HepG2 (cell line): ENCODE measurements around the gene PLCG2. TPM values are rescaled to one million over a fixed set of nuclear protein-coding genes. Genes with fewer than 3 reads are reported as not detected.

Source experiments
- JUN ChIP-seq: sonication (generic); formaldehyde crosslinking; IDR thresholded peaks from 2 replicates; pipeline ENCODE4 v1.4.0; 2020; ENCODE audit warnings: mild to moderate bottlenecking, missing genetic modification reagents
- JUND ChIP-seq: sonication (generic); formaldehyde crosslinking; IDR thresholded peaks from 2 replicates; pipeline ENCODE4 v1.8.0; 2022; ENCODE audit warnings: mild to moderate bottlenecking, missing genetic modification reagents
- MIER2 ChIP-seq: IDR thresholded peaks from 2 replicates; pipeline ENCODE4 v1.6.1; 2016; ENCODE audit warnings: missing biosample characterization, missing genetic modification reagents
- NFIC ChIP-seq: IDR thresholded peaks from 2 replicates; pipeline ENCODE4 v1.6.1; 2012; ENCODE audit warnings: mild to moderate bottlenecking, low read length, inconsistent platforms
- NR2F6 ChIP-seq, 2 experiments: IDR thresholded peaks; 2 replicates each; pipeline ENCODE4 v1.6.1; 2016; ENCODE audit warnings: antibody characterized with exemption in 1 of 2, mild to moderate bottlenecking in 1 of 2
- PRPF4 ChIP-seq: fragments of 200-400 bp; formaldehyde crosslinking; IDR thresholded peaks from 2 replicates; pipeline ENCODE4 v1.6.1; 2016; ENCODE audit warnings: low read length, low read depth; ENCODE audit not compliant: poor library complexity, severe bottlenecking
- RORA ChIP-seq: sonication (generic); formaldehyde crosslinking; IDR thresholded peaks from 2 replicates; pipeline ENCODE4 v1.5.0; 2020; ENCODE audit warnings: mild to moderate bottlenecking, missing genetic modification reagents, moderate library complexity
- SOX5 ChIP-seq: IDR thresholded peaks from 2 replicates; pipeline ENCODE4 v1.6.1; 2016; ENCODE audit warnings: borderline replicate concordance
- SYNCRIP ChIP-seq: fragments of 200-400 bp; formaldehyde crosslinking; IDR thresholded peaks from 2 replicates; pipeline ENCODE4 v1.6.1; 2018; ENCODE audit warnings: mild to moderate bottlenecking, low read depth, low read length; ENCODE audit not compliant: insufficient read depth
- TGIF2 ChIP-seq: IDR thresholded peaks from 2 replicates; pipeline ENCODE4 v1.6.1; 2016; ENCODE audit warnings: control low read depth, missing compliant biosample characterization
- ZKSCAN8 ChIP-seq: IDR thresholded peaks from 2 replicates; pipeline ENCODE4 v1.6.1; 2016; ENCODE audit warnings: borderline replicate concordance, missing genetic modification reagents, missing compliant biosample characterization
- ZNF33B ChIP-seq: sonication (generic); formaldehyde crosslinking; IDR thresholded peaks from 2 replicates; pipeline ENCODE4 v1.5.1; 2020; ENCODE audit warnings: mild to moderate bottlenecking, missing genetic modification reagents
- ZNF574 ChIP-seq: sonication (generic); formaldehyde crosslinking; IDR thresholded peaks from 2 replicates; pipeline ENCODE4 v1.4.0; 2020; ENCODE audit warnings: missing genetic modification reagents
- polyA plus RNA-seq, 8 experiments: library from polyadenylated mRNA; depleted of rRNA in 3 of 8; stranded (reverse) in 7 of 8; unstranded in 1 of 8; fragments of >200 nt; fragmentation: Illumina TruSeq in 4 of 8; extraction: Trizol in 4 of 8; gene quantifications; 2 replicates each; pipeline versions ENCODE4 v1.2.1 to v1.2.3, GENCODE V29; 2011 to 2016; ENCODE audit warnings: low read depth in 4 of 8, missing spikeins in 1 of 8, mixed read lengths in 1 of 8; ENCODE audit not compliant: insufficient read depth in 1 of 8
- total RNA-seq, 5 experiments: library from RNA; depleted of rRNA; stranded (reverse); fragments of >200 nt; fragmentation: Illumina TruSeq; extraction: Trizol; gene quantifications; 2 replicates each; pipeline ENCODE4 v1.2.3, GENCODE V29; 2016; ENCODE audit warnings: low read depth in 1 of 5
- TF ChIP-seq, protein P1 (sequence below): sonication (generic); formaldehyde crosslinking; conservative IDR thresholded peaks from 2 replicates; pipeline ENCODE4 v1.4.0; 2020; ENCODE audit warnings: missing genetic modification reagents
- TF ChIP-seq, protein P2 (sequence below): sonication (generic); formaldehyde crosslinking; IDR thresholded peaks from 2 replicates; pipeline ENCODE4 v1.4.0; 2020; ENCODE audit warnings: mild to moderate bottlenecking, missing genetic modification reagents
- TF ChIP-seq, protein P3 (sequence below): sonication (generic); formaldehyde crosslinking; IDR thresholded peaks from 2 replicates; pipeline ENCODE4 v1.4.0; 2020; ENCODE audit warnings: missing genetic modification reagents
- TF ChIP-seq, protein P4 (sequence below): sonication (generic); formaldehyde crosslinking; IDR thresholded peaks from 2 replicates; pipeline ENCODE4 v1.4.0; 2020; ENCODE audit warnings: mild to moderate bottlenecking, missing genetic modification reagents
- TF ChIP-seq, protein P5 (sequence below): sonication (generic); formaldehyde crosslinking; IDR thresholded peaks from 2 replicates; pipeline ENCODE4 v1.4.0; 2020; ENCODE audit warnings: missing genetic modification reagents

The PLCG2 gene
- total and polyA plus RNA-seq, 2 of the 13 experiments (the other 11 are each of a cell fraction or from before 2014, with no cell fraction given): 0.13 to 0.18 TPM

GRCh38 chr16:81767987-81768592 lies 11.0 kb upstream of the PLCG2 start (continued):
- peak; percentile 71; the same call in 1 of the 2 replicates for TF ChIP-seq ZKSCAN8 (CRISPR knock-in tag)
- TF ChIP-seq TGIF2: no peak
- TF ChIP-seq ZNF574 (CRISPR knock-in tag): no peak; the same call in 1 of the 2 replicates
- TF ChIP-seq, protein P1, sequence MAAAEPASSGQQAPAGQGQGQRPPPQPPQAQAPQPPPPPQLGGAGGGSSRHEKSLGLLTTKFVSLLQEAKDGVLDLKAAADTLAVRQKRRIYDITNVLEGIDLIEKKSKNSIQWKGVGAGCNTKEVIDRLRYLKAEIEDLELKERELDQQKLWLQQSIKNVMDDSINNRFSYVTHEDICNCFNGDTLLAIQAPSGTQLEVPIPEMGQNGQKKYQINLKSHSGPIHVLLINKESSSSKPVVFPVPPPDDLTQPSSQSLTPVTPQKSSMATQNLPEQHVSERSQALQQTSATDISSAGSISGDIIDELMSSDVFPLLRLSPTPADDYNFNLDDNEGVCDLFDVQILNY (CRISPR knock-in tag): no peak
- TF ChIP-seq, protein P2, sequence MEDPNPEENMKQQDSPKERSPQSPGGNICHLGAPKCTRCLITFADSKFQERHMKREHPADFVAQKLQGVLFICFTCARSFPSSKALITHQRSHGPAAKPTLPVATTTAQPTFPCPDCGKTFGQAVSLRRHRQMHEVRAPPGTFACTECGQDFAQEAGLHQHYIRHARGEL (CRISPR knock-in tag): no peak
- no peak for TF ChIP-seq RORA (CRISPR knock-in tag)
- peak; percentile 31; the same call in 1 of the 2 replicates for TF ChIP-seq JUND (CRISPR knock-in tag)
- no peak for TF ChIP-seq JUN (CRISPR knock-in tag)
- peak; percentile 53; the same call in 1 of the 2 replicates for TF ChIP-seq MIER2 (CRISPR knock-in tag)
- no peak for TF ChIP-seq PRPF4
- TF ChIP-seq, protein P3, sequence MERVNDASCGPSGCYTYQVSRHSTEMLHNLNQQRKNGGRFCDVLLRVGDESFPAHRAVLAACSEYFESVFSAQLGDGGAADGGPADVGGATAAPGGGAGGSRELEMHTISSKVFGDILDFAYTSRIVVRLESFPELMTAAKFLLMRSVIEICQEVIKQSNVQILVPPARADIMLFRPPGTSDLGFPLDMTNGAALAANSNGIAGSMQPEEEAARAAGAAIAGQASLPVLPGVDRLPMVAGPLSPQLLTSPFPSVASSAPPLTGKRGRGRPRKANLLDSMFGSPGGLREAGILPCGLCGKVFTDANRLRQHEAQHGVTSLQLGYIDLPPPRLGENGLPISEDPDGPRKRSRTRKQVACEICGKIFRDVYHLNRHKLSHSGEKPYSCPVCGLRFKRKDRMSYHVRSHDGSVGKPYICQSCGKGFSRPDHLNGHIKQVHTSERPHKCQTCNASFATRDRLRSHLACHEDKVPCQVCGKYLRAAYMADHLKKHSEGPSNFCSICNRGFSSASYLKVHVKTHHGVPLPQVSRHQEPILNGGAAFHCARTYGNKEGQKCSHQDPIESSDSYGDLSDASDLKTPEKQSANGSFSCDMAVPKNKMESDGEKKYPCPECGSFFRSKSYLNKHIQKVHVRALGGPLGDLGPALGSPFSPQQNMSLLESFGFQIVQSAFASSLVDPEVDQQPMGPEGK (CRISPR knock-in tag): peak; percentile 37; the same call in 1 of the 2 replicates
- TF ChIP-seq ZNF33B (CRISPR knock-in tag): 0 out of 2 replicates have a peak, but pooled peaks have one; percentile 72
- no peak for TF ChIP-seq SYNCRIP
- TF ChIP-seq SOX5 (CRISPR knock-in tag): peak; percentile 90
- TF ChIP-seq NR2F6 (IDR thresholded peaks at IDR 0.05): peak; percentile 94
- TF ChIP-seq NR2F6 (CRISPR knock-in tag; IDR thresholded peaks at IDR 0.05): peak; percentile 86
- peak; percentile 87; the same call in 1 of the 2 replicates for TF ChIP-seq NFIC
- TF ChIP-seq, protein P4, sequence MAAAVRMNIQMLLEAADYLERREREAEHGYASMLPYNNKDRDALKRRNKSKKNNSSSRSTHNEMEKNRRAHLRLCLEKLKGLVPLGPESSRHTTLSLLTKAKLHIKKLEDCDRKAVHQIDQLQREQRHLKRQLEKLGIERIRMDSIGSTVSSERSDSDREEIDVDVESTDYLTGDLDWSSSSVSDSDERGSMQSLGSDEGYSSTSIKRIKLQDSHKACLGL: no peak
- TF ChIP-seq, protein P5, sequence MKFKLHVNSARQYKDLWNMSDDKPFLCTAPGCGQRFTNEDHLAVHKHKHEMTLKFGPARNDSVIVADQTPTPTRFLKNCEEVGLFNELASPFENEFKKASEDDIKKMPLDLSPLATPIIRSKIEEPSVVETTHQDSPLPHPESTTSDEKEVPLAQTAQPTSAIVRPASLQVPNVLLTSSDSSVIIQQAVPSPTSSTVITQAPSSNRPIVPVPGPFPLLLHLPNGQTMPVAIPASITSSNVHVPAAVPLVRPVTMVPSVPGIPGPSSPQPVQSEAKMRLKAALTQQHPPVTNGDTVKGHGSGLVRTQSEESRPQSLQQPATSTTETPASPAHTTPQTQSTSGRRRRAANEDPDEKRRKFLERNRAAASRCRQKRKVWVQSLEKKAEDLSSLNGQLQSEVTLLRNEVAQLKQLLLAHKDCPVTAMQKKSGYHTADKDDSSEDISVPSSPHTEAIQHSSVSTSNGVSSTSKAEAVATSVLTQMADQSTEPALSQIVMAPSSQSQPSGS (CRISPR knock-in tag): peak; percentile 68; the same call in 1 of the 2 replicates
